ENCODE data around the gene LCN10. TPM values are rescaled to one million over a fixed set of nuclear protein-coding genes. Genes with fewer than 3 reads are reported as not detected.

The LCN10 gene
- total RNA-seq, 1 experiment from 2014 or later = not detected

GRCh38 chr9:136720898-136721338, 21.8 kb downstream of the LCN10 start:
- TF ChIP-seq EZH2 (IDR thresholded peaks at IDR 0.05; ENCODE audit: low read length, unreplicated experiment) = no peak
- TF ChIP-seq EZH2phosphoT487 (IDR thresholded peaks at IDR 0.05; ENCODE audit: borderline replicate concordance, low read length) = no peak
- ChIA-PET POLR2A (ENCODE audit: unreplicated experiment) (no interaction called here), CTCF (no interaction called here)
- H3F3A ChIP-seq (ENCODE audit: low read length, unreplicated experiment) = peaks cover 11% of the 10 kb centered on the region
- no peak overlapping the region for H3K4me3 ChIP-seq (ENCODE audit: low read length)
- H3K36me3 ChIP-seq (ENCODE audit: low read depth, low read length) = peaks cover 23% of the 10 kb centered on the region; the same call in 1 of the 2 replicates
- H2AFZ ChIP-seq (ENCODE audit: low read length) = no peak overlapping the region
- peaks cover 23% of the 10 kb centered on the region for H3K79me2 ChIP-seq (ENCODE audit: low read length)
- ATAC-seq = no peak
- H3K27me3 ChIP-seq (ENCODE audit: low read length) = no peaks in the 10 kb centered on the region
- intact Hi-C loops (cut with micrococcal nuclease) = no loop called here
- no peaks in the 10 kb centered on the region for H3K9me3 ChIP-seq (ENCODE audit: low read length)
- no peak overlapping the region for H3K27ac ChIP-seq (ENCODE audit: low read length)
- H4K20me1 ChIP-seq (ENCODE audit: low read length) = peaks cover 35% of the 10 kb centered on the region
- no peak for DNase-seq
- peaks cover 7% of the 10 kb centered on the region for H3K4me1 ChIP-seq (ENCODE audit: insufficient read depth, low read length)
- no TSS peak for BruUV-seq (replicated peaks)
- no peak overlapping the region for H3K4me2 ChIP-seq (ENCODE audit: low read length)
- no peaks in the 10 kb centered on the region for H3K9me2 ChIP-seq (replicated peaks; ENCODE audit: low read length)
- H3K9ac ChIP-seq (ENCODE audit: low read length) = no peak overlapping the region

- no peak overlapping the region for H3K4me2 ChIP-seq (ENCODE audit: low read length)
- no peak overlapping the region for H2AFZ ChIP-seq (ENCODE audit: low read length)
- DNase-seq = no peak
- no peak for ATAC-seq
- intact Hi-C loops (cut with micrococcal nuclease) = no loop called here
- H4K20me1 ChIP-seq (ENCODE audit: low read length) = peaks cover 30% of the 10 kb centered on the region
- H3K27ac ChIP-seq (ENCODE audit: low read length) = no peak overlapping the region
- H3K9me2 ChIP-seq (replicated peaks; ENCODE audit: low read length) = no peaks in the 10 kb centered on the region
- H3K36me3 ChIP-seq (ENCODE audit: low read depth, low read length) = peaks cover 18% of the 10 kb centered on the region; the same call in 1 of the 2 replicates
- H3K79me2 ChIP-seq (ENCODE audit: low read length) = peaks cover 18% of the 10 kb centered on the region
- BruUV-seq (replicated peaks) = no TSS peak
- ChIA-PET POLR2A (ENCODE audit: unreplicated experiment) (no interaction called here), CTCF (no interaction called here)
- H3K4me3 ChIP-seq (ENCODE audit: low read length) = no peak overlapping the region
- H3K9ac ChIP-seq (ENCODE audit: low read length) = no peak overlapping the region
- peaks cover 2% of the 10 kb centered on the region for H3K4me1 ChIP-seq (ENCODE audit: insufficient read depth, low read length)
- no peak for TF ChIP-seq EZH2 (IDR thresholded peaks at IDR 0.05; ENCODE audit: low read length, unreplicated experiment)
- TF ChIP-seq EZH2phosphoT487 (IDR thresholded peaks at IDR 0.05; ENCODE audit: borderline replicate concordance, low read length) = no peak
- TF ChIP-seq CTCF (conservative IDR thresholded peaks at IDR 0.05; ENCODE audit: low read depth, low read length) = no peak
- H3F3A ChIP-seq (ENCODE audit: low read length, unreplicated experiment) = peaks cover 10% of the 10 kb centered on the region
- H3K27me3 ChIP-seq (ENCODE audit: low read length) = no peaks in the 10 kb centered on the region
- H3K9me3 ChIP-seq (ENCODE audit: low read length) = no peaks in the 10 kb centered on the region
Observed at GRCh38 chr9:136720251-136720897, 22.4 kb downstream of the LCN10 start.

- TF ChIP-seq EZH2 (IDR thresholded peaks at IDR 0.05; ENCODE audit: low read length, unreplicated experiment) = no peak
- Histone ChIP-seq H4K20me1 (ENCODE audit: low read length) (peaks cover 21% of the 10 kb centered on the region; the same call in 1 of the 2 replicates), H3F3A (ENCODE audit: low read length, unreplicated experiment) (peaks cover 7% of the 10 kb centered on the region), H3K9me2 (replicated peaks; ENCODE audit: low read length) (no peaks in the 10 kb centered on the region), H2AFZ (ENCODE audit: low read length) (no peak overlapping the region), H3K9me3 (ENCODE audit: low read length) (no peaks in the 10 kb centered on the region), H3K9ac (ENCODE audit: low read length) (no peak overlapping the region), H3K27me3 (ENCODE audit: low read length) (no peaks in the 10 kb centered on the region), H3K4me1 (ENCODE audit: insufficient read depth, low read length) (no peaks in the 10 kb centered on the region), H3K4me3 (ENCODE audit: low read length) (no peak overlapping the region), H3K27ac (ENCODE audit: low read length) (no peak overlapping the region), H3K4me2 (ENCODE audit: low read length) (no peak overlapping the region), H3K79me2 (ENCODE audit: low read length) (peaks cover 7% of the 10 kb centered on the region; the same call in 1 of the 2 replicates), H3K36me3 (ENCODE audit: low read depth, low read length) (peaks cover 9% of the 10 kb centered on the region; the same call in 1 of the 2 replicates)
- DNase-seq (no peak), ATAC-seq (no peak)
- CTCF ChIA-PET = no interaction called here
- POLR2A ChIA-PET (ENCODE audit: unreplicated experiment) = interaction anchor here (0.6 kb wide), 1 partner anchor 503 kb away, joined by 3 read pairs; no protein-coding TSS in a partner anchor
- intact Hi-C loops (cut with micrococcal nuclease) = no loop called here
- no TSS peak for BruUV-seq (replicated peaks)
Observed at GRCh38 chr9:136719195-136719880, 23.4 kb downstream of the LCN10 start.

Data from PC-3 (cell line).